Measurements from ENCODE around the gene C4orf46.

The C4orf46 gene

DNA sequence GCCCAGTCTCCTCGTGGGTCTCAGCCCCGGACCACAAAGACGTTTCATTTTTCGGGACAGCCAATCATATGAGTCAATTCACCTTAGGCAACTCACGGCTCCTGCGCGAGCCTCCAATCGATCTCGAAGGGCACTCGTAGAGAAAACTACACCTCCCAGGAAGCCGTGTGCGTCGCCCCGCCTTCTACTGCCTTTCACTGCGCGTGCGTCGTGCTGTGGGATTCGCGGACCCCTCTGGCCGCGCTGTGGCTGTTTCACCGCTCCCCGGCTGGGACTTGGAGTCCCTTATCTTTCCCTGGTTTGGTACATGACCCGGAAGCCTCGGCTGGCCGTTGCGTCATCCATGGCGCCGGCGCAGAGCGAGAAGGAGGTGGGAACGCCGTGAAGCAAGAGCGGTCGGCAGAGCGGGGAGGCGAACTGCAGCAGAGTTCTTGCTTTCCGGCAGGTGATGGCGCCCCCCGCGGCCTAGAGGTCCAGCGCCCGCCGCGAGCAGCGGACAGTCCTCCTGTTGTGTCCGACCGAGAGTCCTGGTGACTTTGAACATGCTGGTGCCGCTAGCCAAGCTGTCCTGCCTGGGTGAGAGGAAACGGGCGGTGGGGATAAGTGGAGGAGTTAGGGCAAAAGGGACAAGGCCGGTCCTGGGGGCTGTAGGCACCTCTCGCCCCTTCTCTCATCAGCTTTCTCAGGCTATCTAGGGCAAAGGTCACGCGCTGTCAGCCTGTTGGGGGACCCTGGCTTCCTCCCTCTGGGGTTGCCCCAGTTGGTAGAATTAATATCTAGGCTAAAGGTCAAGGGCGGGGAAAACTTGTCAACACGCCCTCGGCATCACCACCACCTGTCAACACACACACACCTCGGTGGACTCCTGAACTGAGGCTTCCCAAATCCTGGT lies 474 bp upstream of the C4orf46 start, which contains the start of gene ETFDH (continued):
- TF ChIP-seq ZNF600 (tag by site-specific recombination; IDR thresholded peaks at IDR 0.05) (peak; percentile 92), SETDB1 (IDR thresholded peaks at IDR 0.05; ENCODE audit: insufficient read length, low read length) (peak; percentile 16), MYNN (tag by site-specific recombination; IDR thresholded peaks at IDR 0.05; ENCODE audit: borderline replicate concordance) (no peak), ZBTB8A (tag by site-specific recombination; IDR thresholded peaks at IDR 0.05) (no peak), ZNF10 (tag by site-specific recombination; IDR thresholded peaks at IDR 0.05) (no peak), GLIS1 (tag by site-specific recombination; IDR thresholded peaks at IDR 0.05) (peak; percentile 50; the same call in 1 of the 2 replicates), ZNF350 (tag by site-specific recombination; IDR thresholded peaks at IDR 0.05) (no peak), BCL11A (tag by site-specific recombination; IDR thresholded peaks at IDR 0.05; ENCODE audit: low read depth) (no peak), ZNF830 (tag by site-specific recombination; IDR thresholded peaks at IDR 0.05; ENCODE audit: low read depth) (no peak), ZBTB20 (tag by site-specific recombination; IDR thresholded peaks at IDR 0.05) (peak; percentile 66; the same call in 1 of the 2 replicates), ZNF23 (tag by site-specific recombination; IDR thresholded peaks at IDR 0.05; ENCODE audit: borderline replicate concordance) (no peak), ZNF707 (tag by site-specific recombination; IDR thresholded peaks at IDR 0.05) (no peak), MZF1 (tag by site-specific recombination; IDR thresholded peaks at IDR 0.05; ENCODE audit: borderline replicate concordance) (peak; percentile 60; the same call in 1 of the 2 replicates), ZNF521 (tag by site-specific recombination; IDR thresholded peaks at IDR 0.05) (no peak), IKZF3 (tag by site-specific recombination; IDR thresholded peaks at IDR 0.05) (peak; percentile 97), ZFP69B (tag by site-specific recombination; IDR thresholded peaks at IDR 0.05) (peak; percentile 52; the same call in 1 of the 2 replicates), ZFP37 (tag by site-specific recombination; IDR thresholded peaks at IDR 0.05) (peak; percentile 37; the same call in 1 of the 2 replicates), SCRT2 (tag by site-specific recombination; IDR thresholded peaks at IDR 0.05) (peak; percentile 79), ZEB2 (tag by site-specific recombination; IDR thresholded peaks at IDR 0.05) (peak; percentile 29; the same call in 1 of the 2 replicates), ZBTB17 (tag by site-specific recombination; IDR thresholded peaks at IDR 0.05) (peak; percentile 92), ZNF2 (tag by site-specific recombination; IDR thresholded peaks at IDR 0.05) (peak; percentile 85), ZNF558 (tag by site-specific recombination; IDR thresholded peaks at IDR 0.05) (peak; percentile 9; the same call in 1 of the 2 replicates)
- TF ChIP-seq, protein P1, sequence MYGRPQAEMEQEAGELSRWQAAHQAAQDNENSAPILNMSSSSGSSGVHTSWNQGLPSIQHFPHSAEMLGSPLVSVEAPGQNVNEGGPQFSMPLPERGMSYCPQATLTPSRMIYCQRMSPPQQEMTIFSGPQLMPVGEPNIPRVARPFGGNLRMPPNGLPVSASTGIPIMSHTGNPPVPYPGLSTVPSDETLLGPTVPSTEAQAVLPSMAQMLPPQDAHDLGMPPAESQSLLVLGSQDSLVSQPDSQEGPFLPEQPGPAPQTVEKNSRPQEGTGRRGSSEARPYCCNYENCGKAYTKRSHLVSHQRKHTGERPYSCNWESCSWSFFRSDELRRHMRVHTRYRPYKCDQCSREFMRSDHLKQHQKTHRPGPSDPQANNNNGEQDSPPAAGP (tag by site-specific recombination; IDR thresholded peaks at IDR 0.05), result peak; percentile 32; the same call in 1 of the 2 replicates
- TF ChIP-seq, protein P2, sequence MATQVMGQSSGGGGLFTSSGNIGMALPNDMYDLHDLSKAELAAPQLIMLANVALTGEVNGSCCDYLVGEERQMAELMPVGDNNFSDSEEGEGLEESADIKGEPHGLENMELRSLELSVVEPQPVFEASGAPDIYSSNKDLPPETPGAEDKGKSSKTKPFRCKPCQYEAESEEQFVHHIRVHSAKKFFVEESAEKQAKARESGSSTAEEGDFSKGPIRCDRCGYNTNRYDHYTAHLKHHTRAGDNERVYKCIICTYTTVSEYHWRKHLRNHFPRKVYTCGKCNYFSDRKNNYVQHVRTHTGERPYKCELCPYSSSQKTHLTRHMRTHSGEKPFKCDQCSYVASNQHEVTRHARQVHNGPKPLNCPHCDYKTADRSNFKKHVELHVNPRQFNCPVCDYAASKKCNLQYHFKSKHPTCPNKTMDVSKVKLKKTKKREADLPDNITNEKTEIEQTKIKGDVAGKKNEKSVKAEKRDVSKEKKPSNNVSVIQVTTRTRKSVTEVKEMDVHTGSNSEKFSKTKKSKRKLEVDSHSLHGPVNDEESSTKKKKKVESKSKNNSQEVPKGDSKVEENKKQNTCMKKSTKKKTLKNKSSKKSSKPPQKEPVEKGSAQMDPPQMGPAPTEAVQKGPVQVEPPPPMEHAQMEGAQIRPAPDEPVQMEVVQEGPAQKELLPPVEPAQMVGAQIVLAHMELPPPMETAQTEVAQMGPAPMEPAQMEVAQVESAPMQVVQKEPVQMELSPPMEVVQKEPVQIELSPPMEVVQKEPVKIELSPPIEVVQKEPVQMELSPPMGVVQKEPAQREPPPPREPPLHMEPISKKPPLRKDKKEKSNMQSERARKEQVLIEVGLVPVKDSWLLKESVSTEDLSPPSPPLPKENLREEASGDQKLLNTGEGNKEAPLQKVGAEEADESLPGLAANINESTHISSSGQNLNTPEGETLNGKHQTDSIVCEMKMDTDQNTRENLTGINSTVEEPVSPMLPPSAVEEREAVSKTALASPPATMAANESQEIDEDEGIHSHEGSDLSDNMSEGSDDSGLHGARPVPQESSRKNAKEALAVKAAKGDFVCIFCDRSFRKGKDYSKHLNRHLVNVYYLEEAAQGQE (tag by site-specific recombination; IDR thresholded peaks at IDR 0.05), result peak; percentile 71
- TF ChIP-seq, protein P3, sequence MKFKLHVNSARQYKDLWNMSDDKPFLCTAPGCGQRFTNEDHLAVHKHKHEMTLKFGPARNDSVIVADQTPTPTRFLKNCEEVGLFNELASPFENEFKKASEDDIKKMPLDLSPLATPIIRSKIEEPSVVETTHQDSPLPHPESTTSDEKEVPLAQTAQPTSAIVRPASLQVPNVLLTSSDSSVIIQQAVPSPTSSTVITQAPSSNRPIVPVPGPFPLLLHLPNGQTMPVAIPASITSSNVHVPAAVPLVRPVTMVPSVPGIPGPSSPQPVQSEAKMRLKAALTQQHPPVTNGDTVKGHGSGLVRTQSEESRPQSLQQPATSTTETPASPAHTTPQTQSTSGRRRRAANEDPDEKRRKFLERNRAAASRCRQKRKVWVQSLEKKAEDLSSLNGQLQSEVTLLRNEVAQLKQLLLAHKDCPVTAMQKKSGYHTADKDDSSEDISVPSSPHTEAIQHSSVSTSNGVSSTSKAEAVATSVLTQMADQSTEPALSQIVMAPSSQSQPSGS (tag by site-specific recombination; IDR thresholded peaks at IDR 0.05; ENCODE audit: low read depth), result peak; percentile 75
- TF ChIP-seq, protein P4, sequence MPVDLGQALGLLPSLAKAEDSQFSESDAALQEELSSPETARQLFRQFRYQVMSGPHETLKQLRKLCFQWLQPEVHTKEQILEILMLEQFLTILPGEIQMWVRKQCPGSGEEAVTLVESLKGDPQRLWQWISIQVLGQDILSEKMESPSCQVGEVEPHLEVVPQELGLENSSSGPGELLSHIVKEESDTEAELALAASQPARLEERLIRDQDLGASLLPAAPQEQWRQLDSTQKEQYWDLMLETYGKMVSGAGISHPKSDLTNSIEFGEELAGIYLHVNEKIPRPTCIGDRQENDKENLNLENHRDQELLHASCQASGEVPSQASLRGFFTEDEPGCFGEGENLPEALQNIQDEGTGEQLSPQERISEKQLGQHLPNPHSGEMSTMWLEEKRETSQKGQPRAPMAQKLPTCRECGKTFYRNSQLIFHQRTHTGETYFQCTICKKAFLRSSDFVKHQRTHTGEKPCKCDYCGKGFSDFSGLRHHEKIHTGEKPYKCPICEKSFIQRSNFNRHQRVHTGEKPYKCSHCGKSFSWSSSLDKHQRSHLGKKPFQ (tag by site-specific recombination; IDR thresholded peaks at IDR 0.05), result peak; percentile 75; the same call in 1 of the 2 replicates
- TF ChIP-seq, protein P5, sequence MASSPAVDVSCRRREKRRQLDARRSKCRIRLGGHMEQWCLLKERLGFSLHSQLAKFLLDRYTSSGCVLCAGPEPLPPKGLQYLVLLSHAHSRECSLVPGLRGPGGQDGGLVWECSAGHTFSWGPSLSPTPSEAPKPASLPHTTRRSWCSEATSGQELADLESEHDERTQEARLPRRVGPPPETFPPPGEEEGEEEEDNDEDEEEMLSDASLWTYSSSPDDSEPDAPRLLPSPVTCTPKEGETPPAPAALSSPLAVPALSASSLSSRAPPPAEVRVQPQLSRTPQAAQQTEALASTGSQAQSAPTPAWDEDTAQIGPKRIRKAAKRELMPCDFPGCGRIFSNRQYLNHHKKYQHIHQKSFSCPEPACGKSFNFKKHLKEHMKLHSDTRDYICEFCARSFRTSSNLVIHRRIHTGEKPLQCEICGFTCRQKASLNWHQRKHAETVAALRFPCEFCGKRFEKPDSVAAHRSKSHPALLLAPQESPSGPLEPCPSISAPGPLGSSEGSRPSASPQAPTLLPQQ (tag by site-specific recombination; IDR thresholded peaks at IDR 0.05), result peak; percentile 27; the same call in 1 of the 2 replicates
- TF ChIP-seq, protein P6, sequence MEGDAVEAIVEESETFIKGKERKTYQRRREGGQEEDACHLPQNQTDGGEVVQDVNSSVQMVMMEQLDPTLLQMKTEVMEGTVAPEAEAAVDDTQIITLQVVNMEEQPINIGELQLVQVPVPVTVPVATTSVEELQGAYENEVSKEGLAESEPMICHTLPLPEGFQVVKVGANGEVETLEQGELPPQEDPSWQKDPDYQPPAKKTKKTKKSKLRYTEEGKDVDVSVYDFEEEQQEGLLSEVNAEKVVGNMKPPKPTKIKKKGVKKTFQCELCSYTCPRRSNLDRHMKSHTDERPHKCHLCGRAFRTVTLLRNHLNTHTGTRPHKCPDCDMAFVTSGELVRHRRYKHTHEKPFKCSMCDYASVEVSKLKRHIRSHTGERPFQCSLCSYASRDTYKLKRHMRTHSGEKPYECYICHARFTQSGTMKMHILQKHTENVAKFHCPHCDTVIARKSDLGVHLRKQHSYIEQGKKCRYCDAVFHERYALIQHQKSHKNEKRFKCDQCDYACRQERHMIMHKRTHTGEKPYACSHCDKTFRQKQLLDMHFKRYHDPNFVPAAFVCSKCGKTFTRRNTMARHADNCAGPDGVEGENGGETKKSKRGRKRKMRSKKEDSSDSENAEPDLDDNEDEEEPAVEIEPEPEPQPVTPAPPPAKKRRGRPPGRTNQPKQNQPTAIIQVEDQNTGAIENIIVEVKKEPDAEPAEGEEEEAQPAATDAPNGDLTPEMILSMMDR (tag by site-specific recombination; IDR thresholded peaks at IDR 0.05), result peak; percentile 96

Measured in HEK293 (cell line).